Keratinocyte (primary cell): Measurements from ENCODE around the gene ESD.

Experiments used
- CTCF ChIP-seq, 3 experiments: IDR thresholded peaks in 1 of 3; conservative IDR thresholded peaks in 1 of 3; optimal IDR thresholded peaks in 1 of 3; 2 replicates in 2 of 3; 3 replicates in 1 of 3; pipeline versions ENCODE3 to v1.5.1; 2011; ENCODE audit warnings: low read length in 3 of 3, mild to moderate bottlenecking in 3 of 3, moderate library complexity in 2 of 3, control low read depth in 1 of 3, inconsistent platforms in 1 of 3; ENCODE audit not compliant: insufficient read depth in 2 of 3; ENCODE audit errors: extremely low read depth in 1 of 3
- EZH2 ChIP-seq: IDR thresholded peaks from one replicate; pipeline ENCODE4 v1.6.1; 2012; ENCODE audit warnings: inconsistent platforms, mild to moderate bottlenecking, low read length, moderate library complexity

- TF ChIP-seq CTCF (optimal IDR thresholded peaks at IDR 0.05 in 1 of 3, IDR thresholded peaks at IDR 0.05 in 1 of 3, conservative IDR thresholded peaks at IDR 0.05 in 1 of 3; ENCODE audit: extremely low read depth in 1 of 3, insufficient read depth in 2 of 3, low read length in 3 of 3), result no peak
- TF ChIP-seq EZH2, result no peak
Observed at GRCh38 chr13:46745706-46746105, 51.3 kb downstream of the ESD start.
